Endothelial cell of umbilical vein (primary cell): ENCODE data around the gene LAMA5. TPM values are rescaled to one million over a fixed set of nuclear protein-coding genes. Genes with fewer than 3 reads are reported as not detected.

Experiments
- BruUV-seq: library from RNA; stranded (reverse); fragments of 400-500 nt; replicated peaks from 2 replicates; lab custom pipeline; 2021; lab: Mats Ljungman, UMichigan
- CTCF ChIA-PET: fragments of 300-600, 350-600 bp; sonication (Branson Sonifier 250); formaldehyde crosslinking; loops from one replicate; lab custom pipeline; 2021; ENCODE audit warnings: antibody characterized with exemption, inconsistent platforms; lab: Charles Lee
- POLR2A ChIA-PET: fragments of 300-600, 350-600 bp; sonication (Branson Sonifier 250); formaldehyde crosslinking; loops from one replicate; lab custom pipeline; 2021; ENCODE audit warnings: antibody characterized with exemption, inconsistent platforms; lab: Charles Lee
- DNase-seq: peaks from one replicate; pipeline ENCODE4 v3.0.0-alpha.2; 2011; ENCODE audit warnings: low read depth, low spot score
- FAIRE-seq: peaks from 2 replicates; lab custom pipeline; 2011; peaks lifted over from hg19 to GRCh38; lab: Jason Lieb, UNC
- H2AFZ ChIP-seq: 2 replicates; pipeline ENCODE4 v1.6.0; 2012; ENCODE audit warnings: low read depth, low read length, control low read depth, inconsistent platforms
- H3K27ac ChIP-seq: 2 replicates; pipeline ENCODE4 v1.5.1; 2011; ENCODE audit warnings: low read depth, mild to moderate bottlenecking, control low read depth, low read length, moderate library complexity; ENCODE audit not compliant: insufficient read depth
- H3K27me3 ChIP-seq, 2 experiments: 2 replicates each; pipeline versions ENCODE4 v1.6.0 to v1.6.1; 2011; ENCODE audit warnings: low read length in 2 of 2, mixed read lengths in 1 of 2; ENCODE audit not compliant: control insufficient read depth in 2 of 2, insufficient read depth in 2 of 2
- H3K36me3 ChIP-seq, 2 experiments: 2 replicates in 1 of 2; 3 replicates in 1 of 2; pipeline ENCODE4 v1.5.1; 2011; ENCODE audit warnings: low read length in 2 of 2, mild to moderate bottlenecking in 1 of 2, moderate library complexity in 1 of 2; ENCODE audit not compliant: control insufficient read depth in 2 of 2, insufficient read depth in 2 of 2; ENCODE audit errors: extremely low read depth in 1 of 2
- H3K4me1 ChIP-seq: 3 replicates; pipeline ENCODE4 v1.5.1; 2011; ENCODE audit warnings: mild to moderate bottlenecking, low read length; ENCODE audit not compliant: control insufficient read depth, insufficient read depth; ENCODE audit errors: extremely low read depth
- H3K4me2 ChIP-seq: 2 replicates; pipeline ENCODE4 v1.6.1; 2011; ENCODE audit warnings: low read length, control low read depth, mixed read lengths; ENCODE audit not compliant: insufficient read depth
- H3K4me3 ChIP-seq, 3 experiments: fragments of 200-600 bp in 1 of 3; sonication (generic), shearing (Covaris generic) in 1 of 3; replicated peaks in 1 of 3; 2 replicates each; pipeline ENCODE4 v1.5.1; 2011 to 2016; ENCODE audit warnings: control low read depth in 3 of 3, low read length in 3 of 3, mild to moderate bottlenecking in 2 of 3, inconsistent platforms in 1 of 3, low read depth in 1 of 3, moderate library complexity in 1 of 3; ENCODE audit not compliant: insufficient read depth in 1 of 3
- H3K79me2 ChIP-seq: 2 replicates; pipeline ENCODE4 v1.6.0; 2012; ENCODE audit warnings: low read length, inconsistent platforms; ENCODE audit not compliant: control insufficient read depth, insufficient read depth
- H3K9ac ChIP-seq: replicated peaks from 2 replicates; pipeline ENCODE3; 2011; ENCODE audit warnings: low read length, control low read depth; ENCODE audit not compliant: insufficient read depth; ENCODE audit errors: extremely low read depth
- H3K9me1 ChIP-seq: replicated peaks from 3 replicates; pipeline ENCODE4 v1.6.0; 2011; ENCODE audit warnings: mild to moderate bottlenecking, low read length; ENCODE audit not compliant: control insufficient read depth, insufficient read depth; ENCODE audit errors: extremely low read depth
- H3K9me3 ChIP-seq: replicated peaks from 2 replicates; pipeline ENCODE4 v1.5.1; 2012; ENCODE audit warnings: low read length, inconsistent platforms; ENCODE audit not compliant: control insufficient read depth, insufficient read depth
- H4K20me1 ChIP-seq: replicated peaks from 2 replicates; pipeline ENCODE3; 2011; ENCODE audit warnings: mild to moderate bottlenecking, low read length; ENCODE audit not compliant: control insufficient read depth, insufficient read depth; ENCODE audit errors: extremely low read depth
- CTCF ChIP-seq, 2 donors: IDR thresholded peaks; 1 replicate in 1 of 2; 2 replicates in 1 of 2; pipeline ENCODE4 v1.5.1; 2011; ENCODE audit warnings: low read length in 2 of 2, mild to moderate bottlenecking in 2 of 2, moderate library complexity in 2 of 2, control low read depth in 1 of 2, inconsistent platforms in 1 of 2, low read depth in 1 of 2; ENCODE audit not compliant: insufficient read depth in 1 of 2; ENCODE audit errors: extremely low read depth in 1 of 2
- EZH2 ChIP-seq: IDR thresholded peaks from 2 replicates; pipeline ENCODE4 v1.6.1; 2012; ENCODE audit warnings: borderline replicate concordance, low read depth, mild to moderate bottlenecking, moderate library complexity, low read length, inconsistent platforms; ENCODE audit not compliant: severe bottlenecking
- FOS ChIP-seq: IDR thresholded peaks from 2 replicates; pipeline ENCODE4 v1.6.1; 2011; ENCODE audit warnings: mild to moderate bottlenecking, low read length, moderate library complexity, borderline replicate concordance; ENCODE audit not compliant: insufficient read depth
- GATA2 ChIP-seq: IDR thresholded peaks from 2 replicates; pipeline ENCODE4 v1.7.0; 2011; ENCODE audit warnings: low read depth, mild to moderate bottlenecking, moderate library complexity, mixed read lengths, low read length; ENCODE audit not compliant: insufficient read length, insufficient read depth
- JUN ChIP-seq: IDR thresholded peaks from 2 replicates; pipeline ENCODE4 v1.6.1; 2011; ENCODE audit warnings: borderline replicate concordance, low read depth; ENCODE audit not compliant: insufficient read length, insufficient read depth
- MAX ChIP-seq: IDR thresholded peaks from 2 replicates; pipeline ENCODE4 v1.6.1; 2011; ENCODE audit not compliant: insufficient read depth, insufficient read length
- MYC ChIP-seq: IDR thresholded peaks from one replicate; pipeline ENCODE4 v1.6.1; 2011; ENCODE audit warnings: mild to moderate bottlenecking, low read depth, low read length
- POLR2A ChIP-seq: IDR thresholded peaks from 2 replicates; pipeline ENCODE4 v1.6.1; 2012; ENCODE audit warnings: low read depth, mild to moderate bottlenecking, control low read depth, low read length
- POLR2AphosphoS5 ChIP-seq: IDR thresholded peaks from 2 replicates; pipeline ENCODE4 v1.6.1; 2012; ENCODE audit warnings: low read depth, mild to moderate bottlenecking, control low read depth, low read length, moderate library complexity; ENCODE audit not compliant: insufficient read depth
- dilution Hi-C: fragments of 300-500 bp; cut with MboI; formaldehyde crosslinking; loops from one replicate; pipeline ENCODE4 v1.15.0; 2019; ENCODE audit warnings: low sequenced_read_pairs; ENCODE audit not compliant: extremely low pct_ligation_motif_present
- intact Hi-C: fragments of 100-400 bp; cut with micrococcal nuclease; formaldehyde crosslinking; loops from one replicate; pipeline ENCODE4 v1.10.0; 2022
- polyA plus RNA-seq, 4 experiments: library from polyadenylated mRNA; depleted of rRNA in 3 of 4; stranded (reverse) in 3 of 4; unstranded in 1 of 4; fragments of >200 nt; gene quantifications; 2 replicates each; pipeline versions ENCODE4 v1.2.1 to v1.2.3, GENCODE V29; 2011 to 2012; ENCODE audit warnings: missing spikeins in 1 of 4
- total RNA-seq: library from RNA; stranded (reverse); gene quantifications from 2 replicates; pipeline ENCODE4 v1.2.3, GENCODE V29; 2021

Gene LAMA5
- total and polyA plus RNA-seq, 2 donors (not counting 3 experiments of a cell fraction or from before 2014, with no cell fraction given): 24.0 to 145 TPM

GRCh38 chr20:62389601-62390087 is 22.5 kb upstream of the LAMA5 start:
- Histone ChIP-seq H3K9me1 (no peaks in the 10 kb centered on the region), H3K27me3 (no peaks in the 10 kb centered on the region), H3K4me3 (no peak overlapping the region), H3K9me3 (no peaks in the 10 kb centered on the region), H3K27ac (no peak overlapping the region), H2AFZ (no peak overlapping the region), H3K9ac (no peak overlapping the region), H3K4me1 (peaks cover 15% of the 10 kb centered on the region), H4K20me1 (no peaks in the 10 kb centered on the region), H3K79me2 (peaks cover 41% of the 10 kb centered on the region), H3K4me2 (no peak overlapping the region), H3K36me3 (peaks cover 12 to 21% of the 10 kb centered on the region in 2 experiments)
- dilution Hi-C loops (no loop called here), intact Hi-C loops (loop anchor here (10.0 kb wide), 2 partner anchors 205 to 415 kb away; partner anchors contain the start of genes MTG2 and OGFR)
- no TSS peak for BruUV-seq
- no peak for TF ChIP-seq MYC
- no peak for TF ChIP-seq FOS
- peak; percentile 13 for TF ChIP-seq POLR2AphosphoS5
- TF ChIP-seq EZH2: no peak
- ChIA-PET CTCF (interaction anchor here (1.1 to 1.5 kb wide), 2 partner anchors 10 to 18 kb away, joined by 3 read pairs; no protein-coding TSS in a partner anchor), POLR2A (no interaction called here)
- FAIRE-seq: no peak
- no peak for DNase-seq

GRCh38 chr20:62388839-62389600 is 21.9 kb upstream of the LAMA5 start:
- Histone ChIP-seq H3K36me3 (peaks cover 12 to 21% of the 10 kb centered on the region in 2 experiments), H3K4me3 (no peak overlapping the region), H3K9me3 (no peaks in the 10 kb centered on the region), H3K9me1 (no peaks in the 10 kb centered on the region), H3K4me2 (no peak overlapping the region), H3K9ac (no peak overlapping the region), H3K27ac (no peak overlapping the region), H3K27me3 (no peaks in the 10 kb centered on the region), H2AFZ (no peak overlapping the region), H3K4me1 (peaks cover 15% of the 10 kb centered on the region), H3K79me2 (peaks cover 43% of the 10 kb centered on the region), H4K20me1 (no peaks in the 10 kb centered on the region)
- DNase-seq (no peak), FAIRE-seq (no peak)
- TF ChIP-seq CTCF (IDR thresholded peaks at IDR 0.05; ENCODE audit: extremely low read depth in 1 of 2, insufficient read depth in 1 of 2, low read depth in 1 of 2, low read length in 2 of 2) (peak in 1 of 2 donors; percentile 3), MAX (no peak), EZH2 (no peak), POLR2AphosphoS5 (no peak), JUN (no peak), FOS (no peak), POLR2A (peak; percentile 31), GATA2 (no peak), MYC (no peak)
- ChIA-PET CTCF (interaction anchor here (1.1 to 1.5 kb wide), 2 partner anchors 11 to 18 kb away, joined by 3 read pairs; no protein-coding TSS in a partner anchor), POLR2A (no interaction called here)
- dilution Hi-C loops (no loop called here), intact Hi-C loops (loop anchor here (10.0 kb wide), 2 partner anchors 204 to 416 kb away; partner anchors contain the start of genes MTG2 and OGFR)
- BruUV-seq: no TSS peak
